Measurements from ENCODE around the gene ZPR1.

Gene ZPR1

DNA sequence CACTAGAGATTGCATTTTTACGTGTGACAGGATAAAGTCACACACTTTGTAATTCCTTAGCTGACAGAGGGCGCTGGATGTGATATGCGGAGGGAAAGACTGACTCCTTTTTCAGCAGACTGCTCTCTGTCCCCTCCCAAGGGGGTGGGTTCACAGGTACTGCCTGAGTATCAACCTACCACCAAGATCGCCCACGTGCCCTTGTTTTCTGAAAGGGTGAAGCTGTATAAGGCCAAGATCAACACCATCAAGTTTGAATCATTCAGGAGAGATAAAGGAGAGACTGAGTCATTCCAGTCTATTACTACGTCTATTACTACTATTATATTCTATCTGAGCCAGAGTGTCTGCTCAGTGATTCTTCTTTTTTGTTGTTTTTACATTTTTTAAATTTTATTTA, 45.7 kb downstream of the ZPR1 start:
- DNase-seq, result no peak

DNA sequence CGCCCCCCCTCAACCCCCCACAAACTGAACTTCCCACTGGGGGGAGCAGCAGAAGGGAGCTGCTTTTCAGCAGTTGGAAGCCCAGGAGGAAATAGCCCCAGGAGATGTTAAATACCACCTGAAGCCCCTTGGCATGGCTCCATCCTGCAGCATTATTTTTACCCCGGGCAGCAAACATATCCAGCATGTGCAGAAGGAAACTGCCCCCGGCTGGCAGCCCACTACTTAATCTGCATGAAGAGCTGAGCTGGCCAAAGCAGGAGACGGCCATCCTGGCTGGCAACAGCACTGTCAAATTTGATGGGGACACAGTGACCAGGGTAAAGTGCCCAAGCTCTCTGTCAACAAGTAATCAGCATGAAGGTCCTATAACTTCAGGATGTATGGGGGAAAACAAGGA, 47.1 kb downstream of the ZPR1 start:
- no peak for DNase-seq

DNA sequence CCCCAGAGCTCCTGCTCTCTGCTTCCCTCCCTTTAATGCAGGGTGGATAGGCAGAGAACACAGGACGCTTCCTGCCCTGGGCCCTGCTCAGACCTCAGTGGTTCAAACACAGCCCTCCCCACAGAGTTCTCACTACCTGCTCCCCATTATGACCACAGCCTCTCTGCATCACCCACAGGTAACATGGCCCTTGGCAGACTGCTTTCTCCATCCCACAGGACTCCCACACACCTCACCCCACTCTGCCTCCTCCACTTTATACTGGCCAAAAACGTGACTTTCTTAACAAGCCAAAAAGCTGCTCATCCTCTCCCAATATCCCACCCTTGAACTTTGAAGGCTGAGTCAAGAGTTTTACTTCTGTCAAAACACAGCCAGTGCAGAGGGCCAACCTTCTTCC, 48.8 kb downstream of the ZPR1 start:
- DNase-seq, result no peak

DNA sequence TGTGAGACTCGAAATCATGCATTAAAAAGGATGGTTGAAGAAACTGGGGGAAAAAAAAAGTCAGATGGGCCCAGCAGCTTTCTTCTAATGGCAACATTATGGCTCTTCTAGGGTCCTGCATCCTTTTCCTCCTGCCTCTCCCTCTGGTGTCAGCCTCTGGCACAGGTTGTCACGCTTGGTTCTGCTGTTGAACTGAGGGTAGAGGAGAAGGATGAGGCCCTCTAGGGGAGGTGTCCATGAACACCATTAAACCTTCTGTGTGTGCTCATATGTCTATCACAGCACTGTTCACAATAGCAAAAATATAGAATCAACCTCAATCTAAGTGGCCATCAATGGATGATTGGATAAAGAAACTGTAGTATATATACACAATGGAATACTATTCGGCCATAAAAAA, 51.1 kb downstream of the ZPR1 start:
- no peak for DNase-seq

DNA sequence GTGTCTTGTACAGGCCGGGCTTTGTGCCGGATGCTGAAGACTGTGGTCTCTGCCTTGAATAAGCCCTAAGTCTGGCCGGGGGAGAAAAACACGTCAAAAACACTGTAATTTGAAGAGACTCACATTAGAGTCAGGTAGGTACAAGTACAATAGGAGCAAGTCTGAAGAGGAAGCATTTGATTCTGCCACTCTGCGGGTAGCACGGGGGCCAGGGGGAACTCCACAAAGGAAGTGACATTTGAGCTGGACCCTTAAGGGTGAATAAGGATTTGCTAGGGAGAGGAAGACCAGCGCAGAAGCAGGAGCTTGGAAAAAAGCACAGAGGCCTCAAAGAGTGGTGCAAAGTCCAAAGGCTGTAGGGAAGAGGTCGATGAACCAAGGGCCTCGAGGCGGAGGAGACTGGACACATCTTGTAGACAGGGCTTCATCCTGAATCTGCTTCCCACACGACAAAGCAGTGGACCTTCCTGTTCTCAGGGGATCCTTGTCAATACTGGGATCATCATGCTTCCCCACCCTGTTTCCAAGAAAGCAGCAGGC, 53.8 kb downstream of the ZPR1 start:
- DNase-seq, result no peak

DNA sequence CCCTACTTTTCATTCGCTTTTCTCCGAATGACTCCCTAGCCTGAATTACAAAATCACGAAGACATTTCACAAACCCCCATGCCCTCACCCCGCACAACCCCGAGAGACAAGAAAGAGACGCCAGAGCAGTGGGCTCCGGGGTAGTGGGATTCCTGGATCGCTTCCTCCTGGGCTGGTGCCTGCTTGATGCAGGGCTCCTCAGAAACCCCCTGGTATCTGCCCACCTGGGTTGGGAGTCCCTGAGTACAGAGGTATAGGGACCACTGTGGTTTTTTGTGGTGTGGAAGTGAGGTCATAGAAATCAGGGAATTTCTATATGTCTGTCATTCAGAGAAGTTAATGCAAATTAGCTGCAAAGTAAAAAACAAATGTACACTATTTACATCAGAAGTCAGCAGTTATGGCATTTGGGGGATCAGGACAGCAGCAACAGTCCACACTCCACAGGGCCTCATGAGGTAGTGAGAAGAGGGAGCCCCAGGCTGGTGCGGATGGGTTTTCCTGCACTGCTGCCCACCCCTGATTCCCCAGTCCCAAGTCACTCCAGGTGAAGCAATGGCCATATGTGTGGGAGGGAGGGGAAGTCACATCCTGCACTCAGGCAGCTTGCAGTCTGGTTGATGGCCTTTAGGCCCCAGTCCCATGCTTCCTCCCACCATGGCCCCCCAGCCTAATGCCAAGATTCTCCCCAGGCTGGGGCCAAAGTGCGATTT, 54.6 kb downstream of the ZPR1 start:
- DNase-seq, result no peak

DNA sequence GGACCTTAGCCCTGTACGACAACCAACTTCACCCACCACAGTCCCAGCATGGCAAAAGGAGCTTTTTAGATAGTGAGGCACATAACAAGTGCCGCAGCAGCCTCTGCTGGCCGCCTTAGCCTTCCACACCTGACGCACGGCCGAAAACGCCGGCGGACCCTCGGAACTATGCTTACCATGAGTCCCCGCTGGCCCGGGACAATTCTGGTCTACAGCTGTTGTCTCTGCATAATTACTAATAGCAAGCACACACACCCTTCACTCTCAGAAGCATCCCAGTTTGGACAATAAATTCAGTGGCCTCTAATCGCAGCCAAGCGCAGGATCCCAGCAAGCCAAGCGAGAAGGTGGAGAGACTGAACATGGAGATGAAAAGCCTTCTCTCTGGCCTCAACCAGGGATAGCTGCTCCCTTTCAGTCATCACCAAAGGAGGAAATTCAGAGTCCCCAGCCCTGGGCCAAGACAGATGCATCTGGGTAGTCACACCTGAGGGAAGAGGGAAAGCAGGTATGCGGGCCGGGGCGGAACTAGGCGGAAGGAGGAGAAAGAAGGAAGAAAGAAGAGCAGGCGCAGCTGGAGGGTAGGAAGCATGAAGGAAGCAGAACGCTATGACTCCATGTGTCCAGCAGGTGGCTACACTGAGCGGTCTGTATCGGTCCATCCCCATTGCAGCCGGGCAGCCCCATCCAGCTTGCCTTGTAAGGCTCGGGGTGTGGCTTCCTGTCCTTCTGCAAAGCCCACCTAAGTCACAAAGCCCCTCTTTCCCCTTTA, 55.4 kb downstream of the ZPR1 start:
- DNase-seq, result peak; percentile 57

DNA sequence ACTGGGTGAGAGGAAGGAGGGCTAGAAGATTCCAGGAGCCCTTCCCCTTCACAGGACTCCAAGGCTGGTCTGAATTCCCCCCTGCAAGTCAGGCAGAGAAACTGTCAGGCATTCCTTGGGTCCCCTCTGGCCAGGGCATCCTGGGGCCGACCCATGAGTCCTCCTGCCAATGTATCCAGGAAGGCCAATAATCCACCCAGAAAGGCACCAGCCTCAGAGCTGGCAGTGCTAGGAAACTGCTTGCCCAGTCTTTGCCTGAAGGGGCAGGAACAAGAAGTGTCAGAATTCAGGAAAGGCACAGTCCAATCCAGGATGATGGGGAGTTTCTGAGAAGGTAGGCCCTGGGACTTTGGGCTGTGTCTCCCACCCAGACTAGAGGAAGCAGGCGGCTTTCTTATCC, 56.0 kb downstream of the ZPR1 start:
- DNase-seq, result no peak

DNA sequence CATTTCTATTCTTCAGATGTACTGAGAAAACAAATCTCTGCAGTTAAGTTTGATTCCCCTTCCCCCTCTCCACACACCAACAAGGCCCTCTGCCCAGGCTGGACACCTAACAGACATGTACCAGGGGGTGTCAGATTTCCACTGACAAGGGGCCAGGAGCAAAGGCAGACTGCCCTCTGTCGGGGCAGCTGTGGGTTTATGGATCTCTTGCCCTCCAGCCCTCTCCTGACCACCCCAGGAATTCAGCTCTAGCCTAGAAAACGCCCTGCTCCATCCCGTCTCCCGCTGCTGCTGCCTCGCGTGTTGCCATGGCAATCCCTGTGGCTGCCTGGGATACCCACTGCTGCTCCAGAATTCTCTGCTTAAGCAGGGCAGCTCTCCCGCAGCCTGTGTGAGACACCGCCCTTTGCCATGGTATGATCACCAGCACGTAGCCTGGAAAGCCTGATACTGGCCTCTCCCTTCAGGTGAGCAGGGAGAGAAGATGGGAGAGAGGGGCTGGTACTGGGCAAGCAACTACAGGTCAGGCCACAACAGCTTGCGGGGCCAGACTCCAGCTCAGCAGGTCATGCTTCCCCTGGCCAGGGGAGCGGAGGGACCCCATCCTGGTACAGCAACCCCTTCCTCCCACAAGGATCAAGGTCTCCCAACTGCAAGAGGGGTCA, 56.6 kb downstream of the ZPR1 start:
- DNase-seq, result no peak

DNA sequence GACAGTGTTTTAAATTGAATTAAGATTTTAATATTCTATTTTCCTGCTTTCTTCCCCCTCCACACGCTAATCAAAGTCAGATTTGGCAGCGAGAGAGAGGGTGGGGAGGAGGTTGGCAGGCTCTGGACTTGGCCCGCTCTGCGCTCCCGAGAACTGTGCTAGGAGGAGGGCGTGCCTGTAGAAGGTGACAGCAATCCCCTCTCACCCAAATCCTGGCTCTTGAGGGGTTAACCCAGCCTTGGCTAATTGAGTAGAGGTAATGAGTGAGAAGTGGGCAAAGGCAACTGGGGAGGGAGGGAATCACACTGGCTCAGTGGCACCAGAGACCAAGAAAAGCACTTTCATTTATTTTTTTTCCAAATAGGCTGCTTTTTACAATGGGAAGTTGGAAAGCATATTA, 57.2 kb downstream of the ZPR1 start:
- DNase-seq, result no peak

DNA sequence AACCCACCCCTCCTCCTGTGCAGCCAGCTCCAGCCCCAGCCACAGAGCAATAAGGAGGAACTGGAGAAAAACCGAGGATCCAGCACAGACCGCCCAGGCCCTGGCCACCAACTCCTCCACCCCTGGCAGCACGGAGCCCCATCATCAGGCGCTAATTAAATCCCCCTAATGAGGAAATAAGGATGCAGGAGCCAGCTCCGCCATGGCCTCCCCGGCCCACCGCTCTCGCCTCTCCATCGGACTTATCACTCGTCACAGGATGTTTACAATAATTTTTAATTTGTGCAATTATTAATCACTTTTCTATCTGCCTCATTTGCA, 57.6 kb downstream of the ZPR1 start:
- no peak for DNase-seq

DNA sequence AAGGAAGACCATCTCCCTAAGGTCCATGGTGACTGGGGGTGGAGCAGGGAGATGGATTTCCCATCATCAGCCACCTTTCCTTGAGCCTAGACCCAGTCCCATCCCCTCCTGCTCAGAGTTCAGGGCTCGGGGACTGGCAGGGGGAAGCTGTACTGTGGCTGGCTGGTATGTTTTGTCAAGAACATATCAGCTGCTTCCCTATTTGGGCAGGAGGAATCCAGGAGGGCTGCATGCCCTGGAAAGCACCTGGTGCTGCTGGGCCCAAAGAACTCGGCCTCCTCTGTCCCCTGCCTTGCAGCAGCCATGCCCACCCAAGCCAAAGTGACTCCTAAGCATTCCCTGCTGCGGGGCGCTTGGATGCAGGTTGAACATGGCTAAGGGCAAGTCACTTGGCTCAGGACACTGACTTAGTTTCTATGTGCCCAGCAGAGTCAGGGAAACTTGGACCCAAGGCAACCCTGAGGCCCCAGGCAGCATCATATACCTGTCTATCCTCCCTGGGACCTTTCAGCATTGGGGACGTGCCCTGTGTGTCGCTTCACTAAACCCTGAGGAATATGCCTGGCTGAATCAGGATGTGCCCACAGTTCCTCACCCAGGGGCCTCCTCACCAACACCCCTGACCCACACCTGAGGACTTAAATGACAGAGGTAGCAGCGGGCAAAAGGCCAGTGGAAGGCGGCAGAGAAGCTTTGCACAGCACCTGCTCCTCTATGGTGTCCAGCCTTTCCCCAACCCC, 58.2 kb downstream of the ZPR1 start:
- DNase-seq, result no peak

DNA sequence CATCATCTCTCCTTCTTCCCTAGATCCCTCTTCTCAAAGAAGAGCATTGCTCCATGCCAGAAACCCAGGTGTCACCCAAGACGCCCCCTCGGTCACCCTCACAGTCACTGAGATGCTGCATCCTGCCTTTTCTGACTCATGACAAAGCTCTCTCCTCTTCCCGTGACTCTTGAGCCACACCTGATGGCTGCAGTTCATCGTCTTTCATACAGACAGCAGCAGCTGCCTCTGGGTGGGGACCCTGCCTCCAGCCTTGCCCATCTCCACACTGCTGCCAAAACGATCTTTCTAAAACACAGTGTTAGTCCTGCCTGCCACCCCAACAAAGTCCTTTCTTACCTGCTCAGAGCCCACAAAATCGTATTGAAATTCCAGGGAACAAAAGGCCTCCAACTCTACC, 59.8 kb downstream of the ZPR1 start:
- no peak for DNase-seq

DNA sequence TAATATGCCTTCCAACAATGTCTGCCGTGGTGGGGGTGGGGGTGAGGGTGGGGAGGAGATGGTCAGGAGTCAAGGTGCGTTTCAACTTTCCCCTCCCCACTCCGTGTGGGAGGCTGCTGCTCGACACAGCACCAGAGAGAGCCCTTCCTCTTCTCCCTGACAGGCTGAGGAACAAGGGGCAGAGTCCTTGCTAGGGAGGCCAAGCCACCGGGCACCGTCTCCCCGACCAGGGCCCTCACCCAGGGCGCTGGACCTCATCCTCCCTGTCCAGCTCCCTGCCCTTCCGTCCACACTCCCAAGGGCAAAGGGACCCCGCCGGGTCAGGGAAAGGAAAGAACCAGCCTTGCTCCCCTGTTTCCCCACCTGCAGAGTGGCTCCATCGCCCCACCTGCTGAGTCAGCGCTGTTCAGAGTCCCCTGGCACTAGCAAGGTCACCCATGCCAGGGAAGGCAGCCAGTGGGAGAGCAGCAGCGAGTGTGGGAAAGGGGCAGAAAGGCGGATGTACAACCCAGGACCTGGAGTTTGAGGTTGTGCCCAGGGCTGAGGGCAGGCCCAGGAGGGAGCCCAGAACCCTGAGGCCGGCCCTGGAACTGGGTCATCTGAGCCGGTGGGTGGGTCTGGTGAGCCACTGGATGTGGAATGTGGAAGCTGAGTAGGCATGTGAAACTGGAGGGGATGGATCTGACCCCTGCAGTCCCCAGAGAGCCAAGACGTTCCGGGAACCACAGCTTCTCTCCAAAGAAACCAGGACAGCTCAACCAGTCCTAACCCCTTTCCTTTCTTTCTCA, 62.2 kb downstream of the ZPR1 start:
- no peak for DNase-seq

DNA sequence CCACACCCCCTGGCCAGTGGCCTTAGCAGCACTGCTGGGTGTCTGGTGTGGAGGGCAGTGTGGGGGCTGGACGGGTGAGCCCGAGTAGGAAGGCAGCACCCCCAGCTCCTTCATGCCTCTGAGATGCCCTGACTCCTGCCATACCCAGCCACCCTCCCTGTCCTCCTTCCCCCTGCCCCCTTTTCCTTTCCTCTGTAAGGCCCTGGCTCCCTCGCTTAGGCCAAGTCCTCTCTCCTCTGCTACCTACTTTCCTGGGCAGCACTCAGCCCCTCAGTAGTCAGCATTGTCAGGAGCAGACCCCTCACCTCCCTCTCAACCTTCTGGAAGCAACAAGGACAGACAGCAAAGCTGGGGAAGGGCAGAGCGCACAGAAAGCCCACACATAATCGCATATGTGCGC, 63.0 kb downstream of the ZPR1 start:
- DNase-seq, result no peak
